ENCODE results near the gene ITIH1.
A peak's percentile ranks its signal among the peaks of the same experiment; 100 is the strongest.

GRCh38 chr3:52742418-52743041 lies 34.9 kb upstream of the ITIH1 start:
- no peak for TF ChIP-seq ZNF561 (CRISPR knock-in tag; conservative IDR thresholded peaks at IDR 0.05)
- no peak for TF ChIP-seq POLR2AphosphoS5 (IDR thresholded peaks at IDR 0.05; ENCODE audit: control insufficient read depth, insufficient read depth, low read depth, low read length)
- TF ChIP-seq ETS2 (tag; IDR thresholded peaks at IDR 0.05; ENCODE audit: borderline replicate concordance, poor library complexity, severe bottlenecking) = no peak
- TF ChIP-seq, protein P1, sequence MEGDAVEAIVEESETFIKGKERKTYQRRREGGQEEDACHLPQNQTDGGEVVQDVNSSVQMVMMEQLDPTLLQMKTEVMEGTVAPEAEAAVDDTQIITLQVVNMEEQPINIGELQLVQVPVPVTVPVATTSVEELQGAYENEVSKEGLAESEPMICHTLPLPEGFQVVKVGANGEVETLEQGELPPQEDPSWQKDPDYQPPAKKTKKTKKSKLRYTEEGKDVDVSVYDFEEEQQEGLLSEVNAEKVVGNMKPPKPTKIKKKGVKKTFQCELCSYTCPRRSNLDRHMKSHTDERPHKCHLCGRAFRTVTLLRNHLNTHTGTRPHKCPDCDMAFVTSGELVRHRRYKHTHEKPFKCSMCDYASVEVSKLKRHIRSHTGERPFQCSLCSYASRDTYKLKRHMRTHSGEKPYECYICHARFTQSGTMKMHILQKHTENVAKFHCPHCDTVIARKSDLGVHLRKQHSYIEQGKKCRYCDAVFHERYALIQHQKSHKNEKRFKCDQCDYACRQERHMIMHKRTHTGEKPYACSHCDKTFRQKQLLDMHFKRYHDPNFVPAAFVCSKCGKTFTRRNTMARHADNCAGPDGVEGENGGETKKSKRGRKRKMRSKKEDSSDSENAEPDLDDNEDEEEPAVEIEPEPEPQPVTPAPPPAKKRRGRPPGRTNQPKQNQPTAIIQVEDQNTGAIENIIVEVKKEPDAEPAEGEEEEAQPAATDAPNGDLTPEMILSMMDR (IDR thresholded peaks at IDR 0.05 in 2 of 3, conservative IDR thresholded peaks at IDR 0.05 in 1 of 3; ENCODE audit: insufficient read depth in 2 of 3, low read depth in 1 of 3, low read length in 3 of 3) = peak; percentile 44 to 66 (median 46); a peak in 4 of 6 replicates
- no peak for TF ChIP-seq GTF2F1 (IDR thresholded peaks at IDR 0.05; ENCODE audit: low read depth, low read length)
- no peak for TF ChIP-seq NBN (IDR thresholded peaks at IDR 0.05; ENCODE audit: low read depth)
- no peak for TF ChIP-seq NELFE (IDR thresholded peaks at IDR 0.05; ENCODE audit: insufficient read depth, insufficient read length)
- TF ChIP-seq ARNT (IDR thresholded peaks at IDR 0.05) = no peak
- TF ChIP-seq NFIC (IDR thresholded peaks at IDR 0.05) = no peak
- no peak for TF ChIP-seq OTX1 (CRISPR knock-in tag; IDR thresholded peaks at IDR 0.05)
- TF ChIP-seq MAFK (IDR thresholded peaks at IDR 0.05; ENCODE audit: low read length) = no peak
- TF ChIP-seq TARDBP (IDR thresholded peaks at IDR 0.05) = no peak
- TF ChIP-seq ELK1 (CRISPR knock-in tag; IDR thresholded peaks at IDR 0.05) = no peak
